IPS-NIHi7 (cell line): Measurements from ENCODE around the gene REG1A.

Source experiments
- DNase-seq: peaks from one replicate; pipeline ENCODE4 v3.0.0; 2012; ENCODE audit warnings: mixed read lengths; ENCODE audit errors: extremely low spot score

Gene REG1A

DNA sequence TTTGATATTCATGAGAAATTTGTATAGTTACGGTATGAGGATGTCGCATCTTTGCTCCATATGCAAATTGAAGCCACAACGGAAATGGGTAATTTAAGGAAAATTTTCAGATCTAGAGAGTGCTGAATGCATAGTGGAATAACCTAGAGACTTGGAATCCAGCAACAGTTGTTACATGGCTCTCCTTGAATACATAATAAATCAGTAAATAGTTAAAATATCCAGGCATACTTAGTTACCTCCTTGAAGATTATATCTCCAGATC, 5.4 kb downstream of the REG1A start:
- no peak for DNase-seq

DNA sequence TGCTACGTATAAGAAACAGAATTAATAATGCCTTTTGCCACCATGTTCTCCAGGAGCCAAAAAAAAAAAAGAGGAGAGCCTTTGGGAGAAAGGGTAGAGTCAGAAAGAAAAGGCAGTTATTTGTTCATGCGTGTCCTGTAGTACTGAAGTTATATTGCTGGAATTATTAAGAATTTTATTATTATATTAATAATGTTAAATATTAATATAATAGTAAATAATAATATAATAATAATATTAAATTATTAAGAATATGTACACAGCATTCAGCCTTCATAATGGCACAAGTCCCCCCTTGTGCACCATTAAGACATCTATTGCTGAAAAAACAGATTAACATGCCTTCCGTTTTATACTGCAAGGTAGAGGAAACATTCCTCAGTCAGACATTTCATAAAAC, 8.1 kb downstream of the REG1A start:
- DNase-seq: no peak

DNA sequence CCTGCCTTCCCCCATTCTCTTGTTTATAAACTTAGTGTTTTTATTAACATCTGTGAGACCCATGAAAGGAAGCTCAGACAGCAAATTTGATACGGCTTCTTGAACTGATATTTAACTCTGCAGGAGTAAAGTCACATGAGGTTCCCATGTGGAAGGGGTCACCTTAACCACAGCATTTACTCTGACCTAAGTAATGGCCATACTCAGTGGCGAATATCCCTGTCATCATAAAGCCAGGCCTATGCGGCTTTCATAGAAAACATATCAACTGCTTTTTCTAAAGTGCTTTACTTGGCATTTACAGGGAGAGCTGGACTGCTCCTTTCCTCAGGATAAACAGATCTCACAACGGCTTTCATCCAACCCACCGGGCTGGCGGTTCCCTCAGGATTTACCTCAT, 9.0 kb downstream of the REG1A start:
- DNase-seq: no peak

DNA sequence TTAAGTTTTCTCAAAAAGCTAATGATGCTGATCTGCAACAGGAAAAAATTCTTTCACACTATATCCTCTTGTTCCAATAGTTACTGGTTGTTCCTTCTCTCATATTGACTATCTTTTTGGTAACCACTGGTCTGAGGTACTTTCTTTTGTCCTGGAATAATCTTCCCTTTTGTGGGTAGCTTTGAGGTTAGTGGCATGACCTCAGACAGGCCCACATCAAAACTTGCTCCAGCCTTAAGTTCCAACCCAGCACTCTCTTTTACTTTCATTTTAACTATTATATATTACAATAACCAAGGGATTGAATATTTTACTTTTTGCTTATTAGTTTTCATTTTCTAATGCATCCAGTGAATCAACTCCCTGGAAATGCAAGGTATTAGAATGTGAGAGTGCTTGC, 9.5 kb downstream of the REG1A start:
- no peak for DNase-seq

DNA sequence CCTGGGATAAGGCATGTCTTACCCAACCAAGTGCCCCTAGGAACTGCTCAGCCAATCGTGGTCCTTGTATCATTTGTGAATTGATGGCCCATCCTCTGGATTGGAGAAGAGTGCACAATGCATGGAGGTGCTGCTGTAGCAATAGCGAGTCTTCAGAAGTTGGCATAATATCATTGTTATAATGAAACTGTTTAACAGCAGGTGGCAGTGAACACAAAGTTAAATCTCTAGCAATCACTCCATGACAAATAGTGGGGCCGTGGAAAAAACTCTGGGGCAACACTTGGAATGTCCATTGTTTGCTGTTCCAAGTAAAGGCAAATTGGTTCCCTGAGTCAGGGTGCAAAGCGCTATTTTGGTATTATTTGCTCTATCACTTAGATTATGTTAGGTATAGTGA, 11.4 kb downstream of the REG1A start:
- DNase-seq: no peak

DNA sequence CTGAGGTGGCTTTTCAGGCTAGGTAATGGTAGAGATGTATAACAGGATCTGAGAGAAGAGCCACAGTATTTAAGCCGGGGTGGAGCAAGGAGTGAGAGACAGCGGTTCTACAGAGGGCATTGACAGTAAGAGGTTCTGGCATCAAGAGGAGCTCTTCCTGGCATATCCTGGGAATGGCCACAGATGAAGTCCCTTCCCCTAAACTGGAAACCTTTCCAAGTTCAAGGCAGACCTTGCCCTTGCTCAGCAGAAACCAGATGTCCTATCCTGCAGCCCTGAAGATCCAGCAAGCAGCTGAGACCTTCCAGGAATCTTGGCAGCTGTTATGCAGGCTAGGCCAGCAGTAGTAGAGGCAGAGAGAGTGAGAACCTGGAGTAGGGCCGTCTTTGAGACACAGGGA, 18.1 kb downstream of the REG1A start:
- DNase-seq: no peak

DNA sequence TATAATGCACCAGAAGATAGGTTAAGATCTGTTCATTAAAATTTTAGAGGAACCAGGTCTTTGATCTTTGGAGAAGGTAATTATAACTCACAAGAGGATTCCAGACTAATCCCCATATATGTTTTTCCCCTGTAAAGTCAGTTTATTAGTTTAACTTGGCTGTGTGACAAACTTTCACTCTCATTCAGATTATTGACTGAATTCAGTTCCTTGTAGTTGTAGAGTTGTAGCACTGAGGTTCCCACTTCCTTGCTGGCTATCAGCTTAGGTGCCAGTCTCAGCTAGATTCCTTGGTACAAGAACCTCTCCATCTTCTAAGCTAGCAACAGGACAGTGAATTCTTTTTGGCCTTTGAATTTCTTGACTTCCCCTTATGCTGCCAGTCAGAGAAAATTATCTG, 19.1 kb downstream of the REG1A start:
- DNase-seq: no peak

DNA sequence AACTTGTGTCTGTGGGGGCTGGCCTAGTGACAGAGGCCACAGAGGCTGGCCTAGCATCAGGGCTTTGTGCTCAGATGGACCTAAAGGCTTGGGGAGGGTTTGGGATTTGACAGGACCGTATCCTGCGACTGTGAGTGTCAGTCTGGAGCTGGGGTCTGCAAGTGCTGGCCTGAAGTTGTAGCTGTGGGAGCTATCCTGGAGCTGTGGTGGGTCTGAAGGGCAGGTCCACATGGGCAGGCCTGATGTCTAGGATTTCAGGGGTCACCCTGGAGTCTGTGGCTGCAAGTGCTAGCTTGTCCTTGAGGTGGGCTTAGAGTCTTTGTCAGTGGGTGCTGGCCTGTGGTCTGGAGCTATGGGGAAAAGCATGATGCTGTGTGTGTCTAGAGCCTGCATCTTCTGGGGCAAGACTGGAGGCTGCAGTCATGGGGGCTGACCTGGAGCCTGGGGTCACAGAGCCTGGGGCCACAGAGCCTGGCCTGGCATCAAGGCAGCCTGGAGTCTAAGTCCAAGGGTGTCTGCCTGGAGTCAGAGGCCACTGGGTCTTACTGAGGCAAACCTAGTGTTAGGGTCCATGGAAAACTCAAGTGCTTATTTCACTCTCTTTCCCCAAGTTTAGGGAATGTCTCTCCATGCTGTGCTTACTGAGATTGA, 35.7 kb downstream of the REG1A start:
- no peak for DNase-seq

DNA sequence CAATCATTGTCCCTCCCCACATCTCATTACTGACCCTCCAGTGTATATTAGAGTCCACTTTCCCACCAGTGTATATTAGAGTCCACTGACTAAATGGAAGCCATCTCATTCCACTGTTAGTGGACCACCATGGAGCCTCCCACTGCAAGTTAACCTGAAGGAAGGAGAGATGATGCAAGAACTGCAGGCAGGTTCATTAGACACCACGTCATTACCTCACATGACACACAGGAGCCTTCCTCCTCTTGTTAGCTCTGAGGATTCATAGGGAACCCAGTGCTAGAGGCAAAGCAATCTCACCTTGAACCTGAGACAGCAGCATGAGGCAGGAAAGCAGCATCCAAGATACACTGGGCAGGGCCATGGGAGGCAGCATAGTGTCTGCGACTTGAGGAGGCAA, 38.7 kb downstream of the REG1A start:
- DNase-seq: no peak

DNA sequence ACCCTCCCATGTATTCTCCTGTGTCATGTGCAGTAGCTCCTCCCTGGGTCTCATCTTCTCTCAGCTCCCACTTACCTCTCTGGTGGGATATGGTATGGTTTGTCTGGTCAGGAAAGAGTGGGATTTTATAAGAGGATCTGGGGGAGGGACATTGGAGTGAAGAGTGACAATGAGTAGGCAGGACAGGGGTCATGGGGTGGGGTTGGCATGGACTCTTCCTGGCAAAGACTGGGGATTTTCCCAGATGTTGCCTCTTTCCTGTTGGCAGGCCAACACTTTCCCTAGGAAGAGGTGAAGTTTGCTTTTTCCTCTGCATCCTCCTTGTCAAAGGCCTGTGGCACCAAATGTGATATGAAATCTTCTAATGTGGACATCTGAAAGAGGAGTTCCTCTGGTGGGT, 39.4 kb downstream of the REG1A start, which contains the start of gene REG3A:
REG3A (minus strand) TSS at position 101 of the 400 bp plus-strand sequence. CDS start 348 bp downstream, outside the sequence.
- DNase-seq: no peak

DNA sequence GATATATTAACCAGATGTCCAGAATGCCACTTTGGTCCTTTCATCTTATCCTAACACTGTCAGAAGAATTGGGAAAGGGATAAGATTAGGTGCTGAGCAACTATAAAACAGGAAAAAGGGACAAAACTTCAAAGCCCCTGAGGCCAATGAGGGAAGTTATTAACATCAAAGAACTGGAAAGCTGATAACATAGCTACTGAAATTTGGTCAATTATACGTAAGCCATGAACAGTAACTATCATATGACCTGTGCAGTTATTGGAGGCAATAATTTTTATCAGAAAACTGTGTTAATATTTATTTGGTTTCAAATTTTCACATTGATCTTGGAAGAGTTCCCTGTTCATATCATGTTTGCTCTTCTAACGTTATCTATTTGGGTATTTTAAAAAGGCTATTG, 41.8 kb downstream of the REG1A start:
- no peak for DNase-seq

DNA sequence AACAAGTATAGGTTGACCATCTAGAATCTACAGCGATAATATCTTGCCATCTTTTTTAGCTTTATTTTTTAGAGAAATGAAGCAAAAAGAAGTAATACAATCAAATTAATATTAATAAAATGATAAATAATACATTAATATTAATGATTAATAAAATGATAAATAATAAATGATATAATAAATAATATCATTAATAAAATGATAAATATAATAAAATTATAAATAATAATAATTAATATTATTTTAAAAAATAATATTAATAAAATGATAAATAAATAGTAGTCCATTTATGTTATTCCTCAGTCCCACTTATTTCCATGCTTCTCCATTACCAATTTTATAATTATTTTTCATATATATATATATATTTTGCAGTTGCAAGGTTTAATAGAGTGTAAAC, 42.5 kb downstream of the REG1A start:
- DNase-seq: no peak

DNA sequence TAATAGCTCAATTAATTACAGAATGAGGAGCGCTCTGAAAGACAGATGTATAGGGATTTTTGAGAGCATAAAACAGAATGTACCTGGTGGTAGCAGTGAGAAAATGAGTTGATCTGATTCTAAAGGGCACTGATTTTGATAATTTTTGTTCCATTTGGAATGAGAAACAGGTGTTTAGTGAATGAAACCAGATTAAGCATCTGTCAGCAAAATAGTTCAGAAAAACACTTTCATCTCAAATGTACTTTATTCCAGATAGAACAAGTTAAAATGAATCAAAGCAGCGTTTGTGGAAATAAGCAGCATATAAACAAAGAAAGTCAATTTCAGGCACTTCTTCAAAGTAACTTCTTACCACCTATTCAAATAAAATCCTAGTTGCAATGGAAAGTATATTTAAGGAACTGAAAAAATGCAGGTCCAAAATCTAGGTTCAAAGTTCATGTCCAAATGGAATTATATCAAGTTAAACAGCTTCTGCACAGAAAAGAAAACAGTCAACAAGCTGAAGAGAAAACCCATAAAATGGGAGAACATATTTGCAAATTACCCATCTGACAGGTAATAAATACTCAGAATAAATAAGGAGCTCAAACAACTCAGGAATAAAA, 51.2 kb downstream of the REG1A start:
- no peak for DNase-seq
